DMS114 treated with DMSO at 0.1 percent for 48 hours (cell line): ENCODE measurements around the gene CORO2A.

Experiments used
- DNase-seq: peaks from one replicate; lab custom pipeline; 2025; ENCODE audit not compliant: unreplicated experiment; lab: John Stamatoyannopoulos, UW

The CORO2A gene

DNA sequence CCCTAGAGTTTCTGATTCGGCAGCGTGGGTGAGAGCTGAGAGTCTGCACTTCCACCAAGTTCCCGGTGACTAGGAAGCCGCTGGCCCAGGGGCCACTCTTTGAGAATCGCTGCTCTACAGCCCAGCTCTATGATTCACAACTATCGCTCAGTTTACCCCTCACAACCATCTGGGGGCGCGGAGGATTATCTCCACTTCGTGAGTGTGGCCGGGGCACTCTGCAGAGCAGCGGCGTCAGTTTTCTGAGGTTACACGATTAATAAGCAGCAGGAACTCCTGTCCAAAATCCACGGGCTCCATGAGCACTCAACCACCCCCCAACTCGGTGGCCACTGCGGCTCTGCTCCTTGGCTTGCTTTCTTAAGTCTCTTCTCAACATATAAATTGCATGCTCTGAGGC, 19.3 kb downstream of the CORO2A start:
- DNase-seq = no peak

DNA sequence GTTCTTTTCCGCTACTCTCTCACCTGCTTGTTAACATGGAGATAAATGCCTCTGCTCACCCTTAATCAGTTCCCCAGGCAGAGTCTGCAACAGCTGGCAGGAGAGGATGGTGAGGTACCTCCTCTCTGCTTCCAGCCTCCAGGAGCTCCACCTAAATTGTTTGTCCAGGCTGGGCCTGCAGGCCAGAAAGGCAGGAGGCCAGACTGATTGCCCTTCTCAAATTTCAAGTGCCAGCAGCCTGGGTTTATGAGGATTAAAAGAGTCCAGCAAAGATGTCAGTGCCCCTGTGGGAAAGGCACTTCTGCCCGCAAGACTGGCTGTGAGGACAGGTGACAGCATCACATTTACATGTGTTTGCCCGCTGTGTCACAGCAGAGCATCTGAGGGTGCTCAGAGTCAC, 19.8 kb downstream of the CORO2A start:
- DNase-seq = no peak

- no peak for DNase-seq
These were observed 21.1 kb downstream of the CORO2A start for GRCh38 chr9:98171176-98171925.

GRCh38 chr9:98168941-98169488, 23.4 kb downstream of the CORO2A start:
- DNase-seq = no peak

- DNase-seq = no peak
These were observed 24.2 kb downstream of the CORO2A start for GRCh38 chr9:98168153-98168780.

DNA sequence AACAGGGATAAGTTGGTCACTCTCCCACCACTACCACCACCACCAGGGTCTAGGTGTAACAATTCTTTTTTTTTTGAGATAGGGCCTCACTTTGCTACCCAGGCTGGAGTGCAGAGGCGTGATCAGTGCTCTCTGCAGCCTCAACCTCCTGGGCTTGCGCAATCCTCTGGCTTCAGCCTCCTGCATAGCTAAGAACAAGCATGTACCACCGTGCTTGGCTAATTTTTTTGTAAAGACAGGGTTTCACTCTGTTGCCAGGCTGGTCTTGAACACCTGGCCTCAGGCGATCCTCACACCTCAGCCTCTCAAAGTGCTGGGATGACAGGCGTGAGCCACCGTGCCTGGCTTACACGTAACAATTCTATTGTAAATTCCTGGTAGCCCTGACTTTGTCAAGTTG, 27.5 kb downstream of the CORO2A start:
- no peak for DNase-seq

GRCh38 chr9:98162613-98163012, 29.8 kb downstream of the CORO2A start:
- DNase-seq = no peak

DNA sequence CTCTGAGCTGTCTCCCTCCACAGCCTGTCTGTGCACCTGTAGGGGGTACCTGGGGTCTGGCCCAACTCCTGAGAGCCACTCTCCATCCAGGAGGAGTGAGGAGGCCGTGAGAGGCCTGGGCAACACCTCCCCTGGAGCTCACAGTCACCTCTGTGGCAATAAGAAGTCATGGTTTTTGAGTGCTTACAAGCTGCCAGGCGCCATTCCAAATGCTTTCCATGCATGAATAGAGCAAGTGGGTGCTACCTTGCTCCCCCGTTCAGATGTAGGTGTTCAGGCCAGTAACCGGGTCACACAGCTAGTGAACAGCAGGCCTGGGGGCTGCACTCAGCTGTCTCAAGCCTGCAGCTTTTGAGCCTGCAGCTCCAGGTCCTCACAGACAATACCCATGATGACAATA, 30.6 kb downstream of the CORO2A start:
- no peak for DNase-seq

DNA sequence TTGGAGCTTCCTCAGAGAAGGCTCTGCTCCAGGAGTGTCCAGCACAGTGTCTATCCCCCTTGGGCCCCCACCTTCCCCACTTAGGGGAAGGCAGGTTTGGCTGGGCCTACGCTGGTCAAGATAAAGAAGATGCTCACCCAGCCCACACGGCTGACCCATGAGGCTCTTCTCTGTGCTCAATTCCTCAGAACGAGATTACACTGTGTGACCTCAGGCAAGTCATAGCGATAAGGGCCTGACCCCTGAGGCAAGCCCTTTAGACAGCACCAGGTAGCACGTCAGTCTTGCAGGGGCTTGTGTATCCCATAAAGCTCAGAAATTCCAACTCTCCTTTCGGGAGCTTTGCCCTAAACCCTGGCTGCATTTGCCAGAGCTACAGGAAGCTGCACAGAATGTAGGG, 32.6 kb downstream of the CORO2A start:
- DNase-seq = no peak

GRCh38 chr9:98159301-98159700, 33.1 kb downstream of the CORO2A start:
- no peak for DNase-seq

GRCh38 chr9:98158071-98158831, 34.2 kb downstream of the CORO2A start:
- no peak for DNase-seq

GRCh38 chr9:98157372-98157771, 35.1 kb downstream of the CORO2A start:
- no peak for DNase-seq

- DNase-seq = no peak
These were observed 37.8 kb downstream of the CORO2A start for GRCh38 chr9:98154678-98155077.

DNA sequence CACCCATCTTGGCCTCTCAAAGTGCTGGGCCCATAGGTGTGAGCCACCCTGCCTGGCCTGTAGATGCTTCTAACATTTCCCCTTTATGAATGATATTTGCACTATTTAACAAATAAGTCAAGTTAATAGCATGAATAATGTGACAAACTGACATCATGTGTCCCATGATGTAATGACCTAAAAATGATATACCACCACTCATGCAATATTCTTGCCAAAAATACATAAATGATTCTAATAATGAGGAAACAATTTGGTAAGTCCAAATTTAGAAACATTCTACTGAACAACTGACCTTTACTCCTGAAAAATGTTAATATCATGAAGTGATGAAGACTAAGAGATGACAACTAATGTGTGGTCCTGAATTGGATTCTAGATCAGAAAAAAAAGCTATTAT, 39.9 kb downstream of the CORO2A start:
- DNase-seq = no peak

- DNase-seq = no peak
These were observed 41.7 kb downstream of the CORO2A start for GRCh38 chr9:98150721-98151120.

DNA sequence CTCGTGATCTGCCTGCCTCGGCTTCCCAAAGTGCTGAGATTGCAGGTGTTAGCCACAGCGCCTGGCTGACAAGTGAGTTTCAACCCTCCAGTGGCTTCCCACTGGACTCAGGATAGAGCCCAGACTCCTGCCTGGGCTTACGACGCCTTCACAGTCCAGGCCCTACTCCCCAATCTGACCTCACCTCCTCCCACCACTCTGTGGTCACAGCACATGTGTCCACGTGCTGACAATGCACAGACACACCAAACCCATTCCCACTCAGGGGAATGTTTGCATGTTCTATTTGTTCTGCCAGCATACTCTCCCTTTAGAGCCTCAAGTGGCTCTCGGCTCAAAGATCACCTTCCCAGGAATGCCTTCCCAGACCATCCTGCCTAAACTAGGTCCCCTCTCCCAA, 42.3 kb downstream of the CORO2A start:
- DNase-seq = no peak

- DNase-seq = no peak
These were observed 43.0 kb downstream of the CORO2A start for GRCh38 chr9:98149422-98149821.

GRCh38 chr9:98148486-98148885, 44.0 kb downstream of the CORO2A start:
- DNase-seq = no peak

DNA sequence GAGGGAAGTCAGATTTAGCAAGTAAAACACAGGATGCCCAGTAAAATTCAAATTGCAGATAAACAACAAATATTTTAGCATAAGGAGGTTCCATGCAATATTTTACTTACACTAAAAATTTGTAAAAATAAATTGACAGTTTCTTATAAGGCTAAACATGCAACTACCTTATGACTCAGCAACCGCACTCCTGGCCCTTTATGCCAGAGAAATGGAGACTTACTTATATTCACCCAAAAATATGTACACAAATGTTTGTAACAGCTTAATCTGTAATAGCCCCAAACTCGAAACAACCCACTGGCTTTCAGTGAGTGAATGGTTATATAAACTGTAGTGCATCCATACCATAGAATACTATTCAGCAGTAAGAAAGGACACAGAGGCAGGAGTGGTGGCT, 44.9 kb downstream of the CORO2A start:
- DNase-seq = no peak

GRCh38 chr9:98146101-98146991, 46.1 kb downstream of the CORO2A start:
- DNase-seq = no peak

DNA sequence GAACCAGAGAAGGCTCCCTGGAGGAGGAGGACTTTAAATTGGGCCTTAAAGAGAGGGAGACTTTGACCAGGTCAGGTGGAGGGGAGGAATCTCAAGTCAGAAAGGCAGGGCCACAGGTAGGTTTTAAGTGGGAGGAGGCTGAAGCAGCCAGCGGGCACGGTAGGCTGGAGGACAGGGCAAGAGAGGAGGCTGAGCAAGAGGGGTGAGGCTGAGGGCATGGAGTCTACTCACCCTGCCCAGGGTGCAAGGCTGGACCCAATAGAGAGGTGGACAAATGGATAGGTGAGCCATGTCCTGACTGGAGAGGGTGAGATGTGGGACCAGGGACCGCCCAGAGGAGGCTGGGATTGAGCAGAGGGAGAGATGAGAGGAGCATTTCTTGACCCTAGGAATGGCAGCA, 47.8 kb downstream of the CORO2A start:
- DNase-seq = no peak
